HCT116 (cell line): Measurements from ENCODE around the gene SIRPA. TPM values are rescaled to one million over a fixed set of nuclear protein-coding genes. Genes with fewer than 3 reads are reported as not detected.

Experiments used
- ATAC-seq: fragments of 200-7000 bp; cut with Tn5 transposase; 2 replicates; pipeline ENCODE4 v1.9.1; 2020; ENCODE audit warnings: mild to moderate bottlenecking, moderate library complexity
- BruUV-seq: library from RNA; stranded (reverse); fragments of 400-500 nt; replicated peaks from 2 replicates; lab custom pipeline; 2021; lab: Mats Ljungman, UMichigan
- CTCF ChIA-PET: fragments of 300-600 bp; sonication (Branson Sonifier 250); formaldehyde crosslinking; loops from one replicate; lab custom pipeline; 2021; ENCODE audit warnings: antibody characterized with exemption; lab: Charles Lee
- POLR2A ChIA-PET: fragments of 300-600, 350-600 bp; sonication (Branson Sonifier 250); formaldehyde crosslinking; loops from one replicate; lab custom pipeline; 2021; ENCODE audit warnings: antibody characterized with exemption; lab: Charles Lee
- RAD21 ChIA-PET, 2 experiments: fragments of 300-600 bp; sonication (Branson Sonifier 250); formaldehyde crosslinking; loops; one replicate each; lab custom pipeline; 2023; ENCODE audit warnings: low total read pairs in 2 of 2; ENCODE audit not compliant: uncharacterized antibody in 2 of 2, unreplicated experiment in 2 of 2, low non-redundant PET in 1 of 2; lab: Charles Lee
- DNase-seq: peaks from one replicate; pipeline ENCODE4 v3.0.0-alpha.2; 2010; ENCODE audit warnings: low read depth, low spot score
- H2AFZ ChIP-seq: fragments of 200-600 bp; shearing (Covaris generic), sonication (generic); 2 replicates; pipeline ENCODE4 v1.6.1; 2017; ENCODE audit warnings: low read depth, mixed run types, mixed read lengths, antibody characterized with exemption, low read length; ENCODE audit not compliant: poor library complexity, severe bottlenecking
- H3K27ac ChIP-seq: 2 replicates; pipeline ENCODE4 v1.5.1; 2012; ENCODE audit warnings: low read depth, low read length
- H3K27me3 ChIP-seq: fragments of 200-600 bp; sonication (generic); 2 replicates; pipeline ENCODE4 v1.6.1; 2016; ENCODE audit warnings: mixed run types, low read length, mixed read lengths; ENCODE audit not compliant: insufficient read depth
- H3K36me3 ChIP-seq, 2 experiments: fragments of 200-500 bp in 1 of 2; fragments of 200-600 bp in 1 of 2; sonication (Bioruptor generic) in 1 of 2; sonication (generic) in 1 of 2; 2 replicates each; pipeline versions ENCODE4 v1.5.1 to v1.6.1; 2014 to 2016; ENCODE audit warnings: low read length in 2 of 2, inconsistent platforms in 1 of 2, mixed read lengths in 1 of 2, mixed run types in 1 of 2; ENCODE audit not compliant: insufficient read depth in 2 of 2, control insufficient read depth in 1 of 2
- H3K4me1 ChIP-seq, 2 experiments: fragments of 200-600 bp in 1 of 2; sonication (generic) in 1 of 2; 2 replicates each; pipeline versions ENCODE4 v1.5.1 to v1.6.1; 2012 to 2017; ENCODE audit warnings: low read length in 2 of 2, inconsistent platforms in 1 of 2, mild to moderate bottlenecking in 1 of 2, mixed read lengths in 1 of 2, mixed run types in 1 of 2, moderate library complexity in 1 of 2; ENCODE audit not compliant: insufficient read depth in 2 of 2, control insufficient read depth in 1 of 2
- H3K4me2 ChIP-seq: fragments of 200-600 bp; sonication (generic); 2 replicates; pipeline ENCODE4 v1.6.1; 2017; ENCODE audit warnings: mixed run types, low read length, mixed read lengths
- H3K4me3 ChIP-seq, 2 experiments: fragments of 200-600 bp in 1 of 2; sonication (generic) in 1 of 2; replicated peaks in 1 of 2; 2 replicates each; pipeline ENCODE4 v1.5.1; 2011 to 2016; ENCODE audit warnings: low read length in 2 of 2, control low read depth in 1 of 2, low read depth in 1 of 2, mild to moderate bottlenecking in 1 of 2, mixed read lengths in 1 of 2, mixed run types in 1 of 2
- H3K79me2 ChIP-seq: fragments of 200-600 bp; sonication (generic); 2 replicates; pipeline ENCODE4 v1.6.1; 2017; ENCODE audit warnings: mild to moderate bottlenecking, mixed run types, low read length, moderate library complexity, mixed read lengths; ENCODE audit not compliant: insufficient read depth
- H3K9ac ChIP-seq: fragments of 200-600 bp; sonication (generic); 2 replicates; pipeline ENCODE4 v1.6.1; 2016; ENCODE audit warnings: low read length, mixed read lengths
- H3K9me2 ChIP-seq: fragments of 200-600 bp; sonication (generic), shearing (Covaris generic); 2 replicates; pipeline ENCODE4 v1.6.1; 2017; ENCODE audit warnings: mixed run types, mild to moderate bottlenecking, moderate library complexity; ENCODE audit not compliant: insufficient read depth
- H3K9me3 ChIP-seq, 2 experiments: fragments of 200-500 bp in 1 of 2; fragments of 200-600 bp in 1 of 2; sonication (Bioruptor generic) in 1 of 2; sonication (generic) in 1 of 2; 2 replicates each; pipeline ENCODE4 v1.6.1; 2014 to 2017; ENCODE audit warnings: low read length in 2 of 2, mixed read lengths in 2 of 2, inconsistent platforms in 1 of 2, low read depth in 1 of 2, mild to moderate bottlenecking in 1 of 2, mixed run types in 1 of 2, moderate library complexity in 1 of 2; ENCODE audit not compliant: control insufficient read depth in 1 of 2, insufficient read depth in 1 of 2
- H4K20me1 ChIP-seq: fragments of 200-600 bp; sonication (generic), shearing (Covaris generic); 2 replicates; pipeline ENCODE4 v1.6.1; 2017; ENCODE audit warnings: mixed run types, mild to moderate bottlenecking, moderate library complexity; ENCODE audit not compliant: insufficient read depth
- CBX3 ChIP-seq: IDR thresholded peaks from 2 replicates; pipeline ENCODE4 v1.6.1; 2012; ENCODE audit warnings: low read depth
- SRF ChIP-seq: IDR thresholded peaks from 2 replicates; pipeline ENCODE4 v1.6.1; 2012; ENCODE audit warnings: low read depth
- ZNF274 ChIP-seq: fragments of 200-500 bp; sonication (Bioruptor generic); IDR thresholded peaks from 2 replicates; pipeline ENCODE4 v1.6.1; 2014; ENCODE audit warnings: mild to moderate bottlenecking, low read depth, low read length, inconsistent platforms
- intact Hi-C: fragments of 100-400 bp; cut with micrococcal nuclease; formaldehyde crosslinking; loops from 2 replicates; pipeline ENCODE4 v1.10.0; 2022
- total RNA-seq: library from RNA; stranded (reverse); gene quantifications from one replicate; pipeline ENCODE4 v1.2.1, GENCODE V29; 2021; ENCODE audit not compliant: unreplicated experiment
- TF ChIP-seq, protein P1 (sequence below), 3 experiments: fragments of 200-600 bp in 1 of 3; sonication (generic) in 1 of 3; IDR thresholded peaks in 2 of 3; conservative IDR thresholded peaks in 1 of 3; 2 replicates each; pipeline ENCODE4 v1.5.1; 2012 to 2017; ENCODE audit warnings: low read depth in 2 of 3, low read length in 2 of 3, antibody characterized with exemption in 1 of 3, borderline replicate concordance in 1 of 3, control low read depth in 1 of 3, mild to moderate bottlenecking in 1 of 3, mixed read lengths in 1 of 3, mixed run types in 1 of 3, moderate library complexity in 1 of 3; ENCODE audit not compliant: insufficient read depth in 1 of 3
- TF ChIP-seq, protein P2 (sequence below): IDR thresholded peaks from 2 replicates; pipeline ENCODE4 v1.6.1; 2012

SIRPA gene
- total RNA-seq, 1 experiment from 2014 or later, result 15.3 TPM

DNA sequence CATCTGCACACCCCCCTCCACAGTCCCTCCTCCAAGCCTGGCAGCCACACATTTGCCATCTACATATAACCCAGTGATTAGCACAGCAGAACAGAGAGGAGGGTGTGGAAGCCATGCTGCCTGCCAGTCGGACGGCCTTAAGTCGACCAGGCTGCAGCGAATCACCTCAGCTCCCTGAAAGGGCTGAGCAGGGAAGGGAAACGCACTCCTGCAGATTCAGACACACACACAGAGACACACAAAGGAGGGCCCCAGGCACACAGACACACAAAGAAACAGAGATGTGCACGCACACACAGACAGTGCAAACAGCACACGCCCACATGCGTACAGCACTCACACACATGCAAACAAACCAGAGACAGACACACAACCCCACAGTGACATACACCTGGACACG is 11.2 kb upstream of the SIRPA start (continued):
- TF ChIP-seq ZNF274 (no peak), SRF (no peak)
- TF ChIP-seq, protein P1, sequence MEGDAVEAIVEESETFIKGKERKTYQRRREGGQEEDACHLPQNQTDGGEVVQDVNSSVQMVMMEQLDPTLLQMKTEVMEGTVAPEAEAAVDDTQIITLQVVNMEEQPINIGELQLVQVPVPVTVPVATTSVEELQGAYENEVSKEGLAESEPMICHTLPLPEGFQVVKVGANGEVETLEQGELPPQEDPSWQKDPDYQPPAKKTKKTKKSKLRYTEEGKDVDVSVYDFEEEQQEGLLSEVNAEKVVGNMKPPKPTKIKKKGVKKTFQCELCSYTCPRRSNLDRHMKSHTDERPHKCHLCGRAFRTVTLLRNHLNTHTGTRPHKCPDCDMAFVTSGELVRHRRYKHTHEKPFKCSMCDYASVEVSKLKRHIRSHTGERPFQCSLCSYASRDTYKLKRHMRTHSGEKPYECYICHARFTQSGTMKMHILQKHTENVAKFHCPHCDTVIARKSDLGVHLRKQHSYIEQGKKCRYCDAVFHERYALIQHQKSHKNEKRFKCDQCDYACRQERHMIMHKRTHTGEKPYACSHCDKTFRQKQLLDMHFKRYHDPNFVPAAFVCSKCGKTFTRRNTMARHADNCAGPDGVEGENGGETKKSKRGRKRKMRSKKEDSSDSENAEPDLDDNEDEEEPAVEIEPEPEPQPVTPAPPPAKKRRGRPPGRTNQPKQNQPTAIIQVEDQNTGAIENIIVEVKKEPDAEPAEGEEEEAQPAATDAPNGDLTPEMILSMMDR (IDR thresholded peaks at IDR 0.05 in 2 of 3, conservative IDR thresholded peaks at IDR 0.05 in 1 of 3; ENCODE audit: borderline replicate concordance in 1 of 3, insufficient read depth in 1 of 3, low read depth in 2 of 3, low read length in 2 of 3), result no peak

DNA sequence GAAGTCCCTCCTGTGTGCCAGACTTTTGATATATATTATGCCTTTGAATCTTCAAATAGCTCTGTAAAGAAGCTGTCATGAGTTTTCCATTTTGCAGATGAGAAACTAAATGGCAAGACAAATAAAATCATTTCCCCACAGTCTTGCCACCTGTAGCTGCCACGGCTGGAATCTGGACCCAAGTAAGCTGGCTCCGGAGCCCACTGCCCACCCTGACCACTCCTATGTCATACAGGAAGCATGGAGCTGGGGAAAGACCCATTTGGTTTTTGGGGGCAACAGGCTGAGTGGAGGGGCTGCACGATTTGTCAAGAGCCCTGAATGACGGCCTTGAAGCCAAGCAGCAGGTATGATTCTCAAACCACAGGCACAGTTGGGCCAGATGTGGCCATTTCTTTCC is 10.0 kb upstream of the SIRPA start:
- no peaks in the 10 kb centered on the region for H4K20me1 ChIP-seq
- no peaks in the 10 kb centered on the region for H3K79me2 ChIP-seq
- no peak overlapping the region for H3K27ac ChIP-seq
- no peaks in the 10 kb centered on the region for H3K36me3 ChIP-seq
- no peak overlapping the region for H3K4me3 ChIP-seq
- H2AFZ ChIP-seq, result no peak overlapping the region
- H3K4me1 ChIP-seq, result peaks cover 0 to 5% of the 10 kb centered on the region in 2 experiments; a peak in 1 of 4 replicates
- no peak overlapping the region for H3K9ac ChIP-seq
- H3K9me3 ChIP-seq, result no peaks in the 10 kb centered on the region
- ChIA-PET RAD21 (no interaction called here), POLR2A (no interaction called here), CTCF (no interaction called here)
- no TSS peak for BruUV-seq
- ATAC-seq (no peak), DNase-seq (no peak)
- no peaks in the 10 kb centered on the region for H3K27me3 ChIP-seq
- no peaks in the 10 kb centered on the region for H3K9me2 ChIP-seq
- intact Hi-C loops, result no loop called here
- TF ChIP-seq CBX3 (no peak), SRF (no peak)
- TF ChIP-seq, protein P2, sequence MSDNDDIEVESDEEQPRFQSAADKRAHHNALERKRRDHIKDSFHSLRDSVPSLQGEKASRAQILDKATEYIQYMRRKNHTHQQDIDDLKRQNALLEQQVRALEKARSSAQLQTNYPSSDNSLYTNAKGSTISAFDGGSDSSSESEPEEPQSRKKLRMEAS, result no peak
- no peak overlapping the region for H3K4me2 ChIP-seq
